AG10803 (cell line): ENCODE data around the gene PTBP2.

ENCODE experiments used
- DNase-seq: peaks from one replicate; pipeline ENCODE4 v3.0.0; 2010; ENCODE audit warnings: low read depth
- H3K4me3 ChIP-seq: 2 replicates; pipeline ENCODE4 v1.5.1; 2011; ENCODE audit warnings: mild to moderate bottlenecking, low read length, control low read depth
- TF ChIP-seq, protein P1 (sequence below): conservative IDR thresholded peaks from 2 replicates; pipeline ENCODE4 v1.5.1; 2011; ENCODE audit warnings: mild to moderate bottlenecking, low read length, control low read depth, inconsistent platforms

PTBP2 gene, protein sequence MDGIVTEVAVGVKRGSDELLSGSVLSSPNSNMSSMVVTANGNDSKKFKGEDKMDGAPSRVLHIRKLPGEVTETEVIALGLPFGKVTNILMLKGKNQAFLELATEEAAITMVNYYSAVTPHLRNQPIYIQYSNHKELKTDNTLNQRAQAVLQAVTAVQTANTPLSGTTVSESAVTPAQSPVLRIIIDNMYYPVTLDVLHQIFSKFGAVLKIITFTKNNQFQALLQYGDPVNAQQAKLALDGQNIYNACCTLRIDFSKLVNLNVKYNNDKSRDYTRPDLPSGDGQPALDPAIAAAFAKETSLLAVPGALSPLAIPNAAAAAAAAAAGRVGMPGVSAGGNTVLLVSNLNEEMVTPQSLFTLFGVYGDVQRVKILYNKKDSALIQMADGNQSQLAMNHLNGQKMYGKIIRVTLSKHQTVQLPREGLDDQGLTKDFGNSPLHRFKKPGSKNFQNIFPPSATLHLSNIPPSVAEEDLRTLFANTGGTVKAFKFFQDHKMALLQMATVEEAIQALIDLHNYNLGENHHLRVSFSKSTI

GRCh38 chr1:96721416-96722160 lies at the start of gene PTBP2:
Gene PTBP2, plus strand, starts transcription at chr1:96721784. Its CDS starts 81 bp downstream, at chr1:96721865.
- TF ChIP-seq, protein P1, sequence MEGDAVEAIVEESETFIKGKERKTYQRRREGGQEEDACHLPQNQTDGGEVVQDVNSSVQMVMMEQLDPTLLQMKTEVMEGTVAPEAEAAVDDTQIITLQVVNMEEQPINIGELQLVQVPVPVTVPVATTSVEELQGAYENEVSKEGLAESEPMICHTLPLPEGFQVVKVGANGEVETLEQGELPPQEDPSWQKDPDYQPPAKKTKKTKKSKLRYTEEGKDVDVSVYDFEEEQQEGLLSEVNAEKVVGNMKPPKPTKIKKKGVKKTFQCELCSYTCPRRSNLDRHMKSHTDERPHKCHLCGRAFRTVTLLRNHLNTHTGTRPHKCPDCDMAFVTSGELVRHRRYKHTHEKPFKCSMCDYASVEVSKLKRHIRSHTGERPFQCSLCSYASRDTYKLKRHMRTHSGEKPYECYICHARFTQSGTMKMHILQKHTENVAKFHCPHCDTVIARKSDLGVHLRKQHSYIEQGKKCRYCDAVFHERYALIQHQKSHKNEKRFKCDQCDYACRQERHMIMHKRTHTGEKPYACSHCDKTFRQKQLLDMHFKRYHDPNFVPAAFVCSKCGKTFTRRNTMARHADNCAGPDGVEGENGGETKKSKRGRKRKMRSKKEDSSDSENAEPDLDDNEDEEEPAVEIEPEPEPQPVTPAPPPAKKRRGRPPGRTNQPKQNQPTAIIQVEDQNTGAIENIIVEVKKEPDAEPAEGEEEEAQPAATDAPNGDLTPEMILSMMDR, result no peak
- DNase-seq, result peak; percentile 69
- H3K4me3 ChIP-seq, result peak within 1 kb of the TSS; percentile 91

- TF ChIP-seq, protein P1, result no peak
- no peak overlapping the region for H3K4me3 ChIP-seq
- no peak for DNase-seq
Measured at GRCh38 chr1:96674915-96675314, 46.7 kb upstream of the PTBP2 start.

DNA sequence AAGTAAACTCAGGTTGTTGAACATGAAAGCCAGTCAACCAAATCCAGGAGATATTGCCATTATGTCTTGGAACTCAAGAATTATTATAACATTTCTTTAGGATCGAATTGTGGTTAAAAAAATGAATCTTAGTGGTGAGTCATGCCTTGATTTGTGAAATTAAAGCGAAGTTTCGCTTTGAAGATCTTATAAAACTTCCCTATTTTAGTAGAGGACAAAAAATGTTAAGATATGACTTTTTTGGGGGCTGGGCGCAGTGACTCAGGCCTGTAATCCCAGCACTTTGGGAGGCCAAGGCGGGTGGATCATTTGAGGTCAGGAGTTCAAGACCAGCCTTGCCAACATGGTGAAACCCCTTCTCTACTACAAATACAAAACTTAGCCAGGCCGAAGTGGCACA lies 39.5 kb upstream of the PTBP2 start:
- TF ChIP-seq, protein P1, result no peak
- DNase-seq, result no peak

GRCh38 chr1:96683931-96684330 lies 37.7 kb upstream of the PTBP2 start:
- DNase-seq, result no peak
- no peak overlapping the region for H3K4me3 ChIP-seq
- TF ChIP-seq, protein P1, result no peak

More for the DNA sequence above, 39.5 kb upstream of the PTBP2 start:
- H3K4me3 ChIP-seq, result no peak overlapping the region

GRCh38 chr1:96684744-96685143 lies 36.8 kb upstream of the PTBP2 start:
- TF ChIP-seq, protein P1, result no peak
- H3K4me3 ChIP-seq, result no peak overlapping the region
- no peak for DNase-seq

DNA sequence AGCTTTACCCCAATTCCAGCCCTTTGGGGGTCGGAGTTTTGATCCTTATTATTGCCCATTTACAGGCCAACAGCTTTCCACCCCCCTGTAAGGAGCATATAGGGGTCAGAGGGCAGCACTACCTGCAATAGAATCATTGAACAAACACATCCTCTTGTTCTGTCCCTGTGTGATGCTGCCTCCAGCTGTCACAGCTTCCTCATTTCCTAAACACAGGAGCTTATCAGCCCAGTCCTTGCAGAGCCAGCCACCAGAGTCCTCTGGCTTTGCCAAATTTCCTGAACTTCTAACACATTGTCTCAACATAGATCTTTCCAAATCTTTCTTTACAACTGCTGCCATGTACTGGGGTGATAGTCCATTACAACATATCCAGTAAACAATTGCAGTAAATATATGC lies 32.8 kb upstream of the PTBP2 start:
- TF ChIP-seq, protein P1, result no peak
- H3K4me3 ChIP-seq, result no peak overlapping the region
- no peak for DNase-seq
